AG10803 (cell line): ENCODE results near the gene OR6Y1.

Experiments used
- DNase-seq: peaks from one replicate; pipeline ENCODE4 v3.0.0; 2010; ENCODE audit warnings: low read depth
- H3K4me3 ChIP-seq: 2 replicates; pipeline ENCODE4 v1.5.1; 2011; ENCODE audit warnings: mild to moderate bottlenecking, low read length, control low read depth
- TF ChIP-seq, protein P1 (sequence below): conservative IDR thresholded peaks from 2 replicates; pipeline ENCODE4 v1.5.1; 2011; ENCODE audit warnings: mild to moderate bottlenecking, low read length, control low read depth, inconsistent platforms

OR6Y1 gene, protein sequence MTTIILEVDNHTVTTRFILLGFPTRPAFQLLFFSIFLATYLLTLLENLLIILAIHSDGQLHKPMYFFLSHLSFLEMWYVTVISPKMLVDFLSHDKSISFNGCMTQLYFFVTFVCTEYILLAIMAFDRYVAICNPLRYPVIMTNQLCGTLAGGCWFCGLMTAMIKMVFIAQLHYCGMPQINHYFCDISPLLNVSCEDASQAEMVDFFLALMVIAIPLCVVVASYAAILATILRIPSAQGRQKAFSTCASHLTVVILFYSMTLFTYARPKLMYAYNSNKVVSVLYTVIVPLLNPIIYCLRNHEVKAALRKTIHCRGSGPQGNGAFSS

DNA sequence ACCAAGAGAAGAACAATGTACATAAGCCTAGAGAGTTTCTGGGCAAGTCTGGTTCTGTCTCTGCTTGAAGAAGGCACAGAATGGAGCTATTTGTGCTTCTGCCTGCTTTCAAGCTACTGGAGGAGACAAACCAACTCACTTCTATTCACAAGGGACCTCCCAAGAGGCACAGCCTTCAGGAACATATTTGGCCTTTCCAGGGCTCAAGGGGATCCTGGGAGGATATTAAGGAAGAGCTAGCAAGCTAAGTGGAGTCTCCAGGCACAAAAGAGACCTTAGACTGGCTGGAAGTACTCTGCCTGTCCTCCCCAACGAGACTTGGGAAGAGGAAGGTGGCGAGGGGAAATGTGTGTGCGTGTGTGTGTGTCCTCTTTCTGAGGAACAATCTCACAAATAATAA is at the start of gene OR6Y1:
Gene OR6Y1, minus strand, starts transcription at position 54 of the 400 bp plus-strand sequence. CDS start 6,300 bp downstream, outside the sequence.
- TF ChIP-seq, protein P1, sequence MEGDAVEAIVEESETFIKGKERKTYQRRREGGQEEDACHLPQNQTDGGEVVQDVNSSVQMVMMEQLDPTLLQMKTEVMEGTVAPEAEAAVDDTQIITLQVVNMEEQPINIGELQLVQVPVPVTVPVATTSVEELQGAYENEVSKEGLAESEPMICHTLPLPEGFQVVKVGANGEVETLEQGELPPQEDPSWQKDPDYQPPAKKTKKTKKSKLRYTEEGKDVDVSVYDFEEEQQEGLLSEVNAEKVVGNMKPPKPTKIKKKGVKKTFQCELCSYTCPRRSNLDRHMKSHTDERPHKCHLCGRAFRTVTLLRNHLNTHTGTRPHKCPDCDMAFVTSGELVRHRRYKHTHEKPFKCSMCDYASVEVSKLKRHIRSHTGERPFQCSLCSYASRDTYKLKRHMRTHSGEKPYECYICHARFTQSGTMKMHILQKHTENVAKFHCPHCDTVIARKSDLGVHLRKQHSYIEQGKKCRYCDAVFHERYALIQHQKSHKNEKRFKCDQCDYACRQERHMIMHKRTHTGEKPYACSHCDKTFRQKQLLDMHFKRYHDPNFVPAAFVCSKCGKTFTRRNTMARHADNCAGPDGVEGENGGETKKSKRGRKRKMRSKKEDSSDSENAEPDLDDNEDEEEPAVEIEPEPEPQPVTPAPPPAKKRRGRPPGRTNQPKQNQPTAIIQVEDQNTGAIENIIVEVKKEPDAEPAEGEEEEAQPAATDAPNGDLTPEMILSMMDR = no peak
- H3K4me3 ChIP-seq = no peak within 1 kb of the TSS
- no peak for DNase-seq

GRCh38 chr1:158600735-158601134 is 46.5 kb upstream of the OR6Y1 start:
- no peak for DNase-seq
- H3K4me3 ChIP-seq = no peak overlapping the region

GRCh38 chr1:158586942-158587341 is 32.7 kb upstream of the OR6Y1 start:
- no peak overlapping the region for H3K4me3 ChIP-seq
- DNase-seq = no peak
- TF ChIP-seq, protein P1 = no peak

More at GRCh38 chr1:158600735-158601134, 46.5 kb upstream of the OR6Y1 start:
- TF ChIP-seq, protein P1 = no peak

DNA sequence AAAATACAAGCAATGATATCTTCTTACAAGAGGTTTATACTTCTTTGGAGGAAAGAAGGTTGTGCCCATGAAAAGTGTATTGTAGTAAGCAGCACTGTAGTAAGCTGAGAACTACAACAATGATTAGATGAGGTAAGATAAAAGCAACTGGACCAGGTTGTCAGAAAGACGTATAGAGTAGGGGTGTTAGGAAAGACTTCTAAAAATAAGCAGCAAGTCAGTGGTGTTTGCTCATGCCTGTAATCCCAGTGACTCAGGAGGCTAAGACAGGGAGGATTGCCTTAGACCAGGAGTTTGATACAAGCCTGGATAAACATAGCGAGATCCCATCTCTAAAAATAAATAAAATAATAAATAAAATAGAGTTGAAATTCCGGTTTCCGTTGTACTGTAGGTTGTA is 29.8 kb upstream of the OR6Y1 start:
- no peak for DNase-seq
- H3K4me3 ChIP-seq = no peak overlapping the region
- TF ChIP-seq, protein P1 = no peak

DNA sequence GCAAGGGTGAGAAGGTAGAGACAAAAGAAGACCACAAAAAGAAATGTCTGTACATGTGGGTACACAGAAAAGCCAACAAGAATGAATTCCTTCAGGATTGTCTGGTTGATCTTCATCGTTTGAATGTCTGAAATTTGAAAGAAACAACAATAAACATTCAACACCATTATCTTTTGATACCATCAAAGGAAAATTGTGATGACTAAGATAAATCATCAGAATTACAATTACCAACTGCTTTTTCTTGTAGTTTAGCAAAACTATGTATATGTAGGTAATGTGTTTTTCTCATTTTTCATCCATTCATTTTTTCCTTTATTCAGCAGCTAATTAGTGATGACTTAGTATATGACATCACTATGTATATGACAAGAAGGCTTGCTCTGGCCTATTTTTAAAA is 25.5 kb upstream of the OR6Y1 start, which contains the start of gene OR10X1:
Gene OR10X1, minus strand, starts transcription at position 167 of the 400 bp plus-strand sequence. Its CDS starts 0 bp downstream, at position 167.
- no peak for DNase-seq
- H3K4me3 ChIP-seq = no peak within 1 kb of the TSS
- TF ChIP-seq, protein P1 = no peak

DNA sequence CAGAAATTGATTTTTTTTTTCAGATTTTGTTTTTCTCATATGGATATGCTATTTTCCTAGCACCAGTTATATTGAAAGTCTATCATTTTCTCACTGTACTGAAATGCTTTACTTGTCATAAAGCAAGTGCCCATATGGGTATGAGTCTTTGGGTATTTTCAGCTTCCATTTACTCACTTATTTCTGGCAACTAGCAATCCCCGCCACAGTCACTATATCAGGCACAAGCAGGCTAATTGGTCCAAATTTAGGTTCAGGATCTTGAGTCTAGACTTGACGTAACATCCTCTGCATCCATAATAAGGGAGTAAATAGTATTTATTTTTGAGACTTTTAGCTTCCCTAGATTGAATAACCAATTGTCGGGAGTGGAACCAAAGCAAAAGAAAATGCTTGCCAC is 23.4 kb upstream of the OR6Y1 start:
- H3K4me3 ChIP-seq = no peak overlapping the region
- no peak for DNase-seq
- TF ChIP-seq, protein P1 = no peak

GRCh38 chr1:158572226-158572625 is 18.0 kb upstream of the OR6Y1 start:
- DNase-seq = no peak
- no peak overlapping the region for H3K4me3 ChIP-seq
- TF ChIP-seq, protein P1 = no peak
